ENCODE measurements around the gene MTRF1L. TPM values are rescaled to one million over a fixed set of nuclear protein-coding genes. Genes with fewer than 3 reads are reported as not detected.
"Not testable (repeated sequence)": the region's sequence is repeated elsewhere in the genome, so short reads cannot be mapped to it uniquely, and the experiment has no call there.

Gene MTRF1L
- total RNA-seq, 4 donors from 2014 or later: 17.8 to 24.9 (median 22.5) TPM

DNA sequence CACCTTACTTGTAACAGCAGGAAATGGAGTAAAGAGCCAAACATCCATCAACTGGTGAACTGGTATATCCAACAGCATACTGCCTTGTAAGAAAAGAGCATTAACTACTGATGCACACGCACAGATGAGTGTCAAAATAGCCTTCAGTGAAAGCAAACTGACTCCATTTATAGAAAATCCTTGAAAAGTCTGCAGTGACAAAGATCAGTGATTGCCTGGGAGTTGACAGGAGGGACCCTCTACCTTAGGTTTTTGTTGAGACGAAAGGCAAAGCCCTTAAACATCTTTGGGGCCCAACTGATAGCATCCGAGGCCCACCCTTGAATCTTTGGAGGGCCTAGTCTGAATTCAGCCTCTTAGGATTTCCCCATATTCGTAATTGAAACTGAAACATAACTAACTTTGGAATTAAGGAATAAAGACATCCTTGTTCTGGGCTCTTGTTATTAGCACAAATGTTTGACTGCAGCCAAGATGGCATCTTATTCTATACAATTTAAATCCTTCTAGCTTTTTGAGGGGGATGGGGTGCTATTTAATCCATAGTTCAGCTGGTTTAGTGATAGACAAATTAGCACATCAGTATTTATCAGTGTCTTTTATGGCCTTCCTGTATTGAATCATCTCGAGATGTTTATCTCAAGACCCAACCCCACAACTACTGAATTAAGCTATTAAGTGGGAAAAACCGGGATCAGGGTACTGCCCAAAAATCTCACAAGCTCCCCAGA is 32.7 kb downstream of the MTRF1L start:
- H3K27ac ChIP-seq: no peak overlapping the region
- TF ChIP-seq, protein P1, sequence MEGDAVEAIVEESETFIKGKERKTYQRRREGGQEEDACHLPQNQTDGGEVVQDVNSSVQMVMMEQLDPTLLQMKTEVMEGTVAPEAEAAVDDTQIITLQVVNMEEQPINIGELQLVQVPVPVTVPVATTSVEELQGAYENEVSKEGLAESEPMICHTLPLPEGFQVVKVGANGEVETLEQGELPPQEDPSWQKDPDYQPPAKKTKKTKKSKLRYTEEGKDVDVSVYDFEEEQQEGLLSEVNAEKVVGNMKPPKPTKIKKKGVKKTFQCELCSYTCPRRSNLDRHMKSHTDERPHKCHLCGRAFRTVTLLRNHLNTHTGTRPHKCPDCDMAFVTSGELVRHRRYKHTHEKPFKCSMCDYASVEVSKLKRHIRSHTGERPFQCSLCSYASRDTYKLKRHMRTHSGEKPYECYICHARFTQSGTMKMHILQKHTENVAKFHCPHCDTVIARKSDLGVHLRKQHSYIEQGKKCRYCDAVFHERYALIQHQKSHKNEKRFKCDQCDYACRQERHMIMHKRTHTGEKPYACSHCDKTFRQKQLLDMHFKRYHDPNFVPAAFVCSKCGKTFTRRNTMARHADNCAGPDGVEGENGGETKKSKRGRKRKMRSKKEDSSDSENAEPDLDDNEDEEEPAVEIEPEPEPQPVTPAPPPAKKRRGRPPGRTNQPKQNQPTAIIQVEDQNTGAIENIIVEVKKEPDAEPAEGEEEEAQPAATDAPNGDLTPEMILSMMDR (IDR thresholded peaks at IDR 0.05 in 4 of 5, conservative IDR thresholded peaks at IDR 0.05 in 1 of 5): no peak
- TF ChIP-seq POLR2A (IDR thresholded peaks at IDR 0.05): no peak
- H3K27me3 ChIP-seq: no peaks in the 10 kb centered on the region
- no peak overlapping the region for H3K4me3 ChIP-seq
- DNase-seq (no peak), ATAC-seq (no peak)
- no peaks in the 10 kb centered on the region for H3K9me3 ChIP-seq
- peaks cover 0 to 43% of the 10 kb centered on the region in 2 donors for H3K36me3 ChIP-seq
- H3K4me1 ChIP-seq: no peaks in the 10 kb centered on the region
- intact Hi-C loops (cut with DNase I; ENCODE audit: low total_unique reads): no loop called here
- in situ Hi-C loops (cut with MboI; ENCODE audit: low sequenced_read_pairs in 4 of 4): no loop called here

DNA sequence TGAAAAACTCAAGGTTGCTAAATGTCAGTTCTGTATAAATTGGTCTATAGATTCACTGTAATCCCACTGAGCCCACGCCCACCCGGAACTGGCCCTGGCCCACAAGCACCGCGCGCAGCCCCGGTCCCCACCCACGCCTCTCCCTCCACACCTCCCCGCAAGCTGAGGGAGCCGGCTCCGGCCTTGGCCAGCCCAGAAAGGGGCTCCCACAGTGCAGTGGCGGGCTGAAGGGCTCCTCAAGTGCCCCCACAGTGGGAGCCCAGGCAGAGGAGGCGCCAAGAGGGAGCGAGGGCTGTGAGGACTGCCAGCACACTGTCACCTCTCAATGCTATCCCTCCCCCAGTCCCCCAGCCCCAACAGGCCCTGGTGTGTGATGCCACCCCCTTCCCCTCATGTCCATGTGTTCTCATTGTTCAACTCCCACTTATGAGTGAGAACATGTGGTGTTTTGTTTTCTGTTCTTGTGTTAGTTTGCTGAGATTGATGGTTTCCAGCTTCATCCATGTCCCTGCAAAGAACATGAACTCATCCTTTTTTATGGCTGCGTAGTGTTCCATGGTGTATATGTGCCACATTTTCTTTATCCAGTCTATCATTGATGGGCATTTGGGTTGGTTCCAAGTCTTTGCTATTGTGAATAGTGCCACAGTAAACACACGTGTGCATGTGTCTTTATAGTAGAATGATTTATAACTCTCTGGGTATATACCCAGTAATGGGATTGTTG is 36.2 kb downstream of the MTRF1L start:
- H3K4me1 ChIP-seq; intact Hi-C loops (cut with DNase I; ENCODE audit: low total_unique reads); ATAC-seq; H3K27me3 ChIP-seq; in situ Hi-C loops (cut with MboI; ENCODE audit: low sequenced_read_pairs in 4 of 4); H3K9me3 ChIP-seq; DNase-seq; H3K4me3 ChIP-seq; H3K27ac ChIP-seq: not testable (repeated sequence)
- peaks cover 0 to 10% of the 10 kb centered on the region in 2 donors for H3K36me3 ChIP-seq

DNA sequence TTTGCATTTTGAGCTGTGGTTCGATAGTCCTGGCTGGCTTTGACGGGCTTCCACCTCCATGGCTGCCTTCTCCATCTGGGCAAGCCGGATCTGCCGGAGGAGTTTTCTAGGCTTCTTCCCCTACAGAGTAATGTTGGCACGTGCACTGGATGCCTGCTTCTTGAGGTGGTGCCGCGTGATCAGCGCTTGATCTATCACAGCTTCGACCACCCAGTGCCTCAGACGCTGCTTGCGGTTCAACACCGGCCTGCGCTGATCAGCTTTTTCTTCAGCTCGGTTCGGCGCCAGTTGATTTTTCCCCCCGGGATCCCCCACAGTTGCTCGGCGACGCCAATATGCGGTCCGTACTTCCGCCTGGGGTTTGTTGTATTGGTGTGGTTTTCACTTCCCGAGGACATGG is 43.2 kb downstream of the MTRF1L start:
- H3K4me1 ChIP-seq: no peaks in the 10 kb centered on the region
- no peaks in the 10 kb centered on the region for H3K36me3 ChIP-seq
- no peak overlapping the region for H3K4me3 ChIP-seq
- no peak for DNase-seq
- no peaks in the 10 kb centered on the region for H3K9me3 ChIP-seq
- no peak for ATAC-seq
- in situ Hi-C loops (cut with MboI; ENCODE audit: low sequenced_read_pairs in 4 of 4) (loop anchor here in 2 of 4 donors (5.0 to 10.0 kb wide), 3 partner anchors 58 to 105 kb away; no protein-coding TSS in a partner anchor), intact Hi-C loops (cut with DNase I; ENCODE audit: low total_unique reads) (no loop called here)
- TF ChIP-seq, protein P1 (IDR thresholded peaks at IDR 0.05 in 4 of 5, conservative IDR thresholded peaks at IDR 0.05 in 1 of 5): no peak
- no peak for TF ChIP-seq POLR2A (IDR thresholded peaks at IDR 0.05)
- H3K27ac ChIP-seq: no peak overlapping the region
- H3K27me3 ChIP-seq: no peaks in the 10 kb centered on the region

DNA sequence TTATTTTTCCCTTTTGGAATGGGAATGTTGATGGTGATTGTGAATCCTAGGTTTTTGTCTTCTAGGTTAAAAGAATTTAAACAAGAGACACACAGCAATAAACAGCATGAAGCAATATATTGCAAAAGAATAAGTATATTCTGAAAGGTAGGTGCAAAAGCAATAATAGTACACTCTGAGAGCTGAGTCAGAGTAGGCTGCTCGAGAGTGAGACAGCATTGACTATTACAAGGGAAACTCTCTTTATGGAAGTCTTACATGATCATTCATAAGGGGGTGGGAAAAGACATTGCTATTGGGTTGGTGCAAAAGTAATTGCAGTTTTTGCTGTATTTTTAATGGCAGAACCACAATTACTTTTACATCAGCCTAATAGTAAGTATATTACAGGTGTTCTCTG is 44.7 kb downstream of the MTRF1L start:
- no peaks in the 10 kb centered on the region for H3K27me3 ChIP-seq
- DNase-seq: no peak
- in situ Hi-C loops (cut with MboI; ENCODE audit: low sequenced_read_pairs in 4 of 4) (loop anchor here in 2 of 4 donors (5.0 to 10.0 kb wide), 3 partner anchors 60 to 103 kb away; no protein-coding TSS in a partner anchor), intact Hi-C loops (cut with DNase I; ENCODE audit: low total_unique reads) (no loop called here)
- H3K36me3 ChIP-seq: no peaks in the 10 kb centered on the region
- H3K4me1 ChIP-seq: no peaks in the 10 kb centered on the region
- ATAC-seq: no peak
- TF ChIP-seq, protein P1 (IDR thresholded peaks at IDR 0.05 in 4 of 5, conservative IDR thresholded peaks at IDR 0.05 in 1 of 5): no peak
- no peak for TF ChIP-seq POLR2A (IDR thresholded peaks at IDR 0.05)
- H3K27ac ChIP-seq: no peak overlapping the region
- H3K9me3 ChIP-seq: no peaks in the 10 kb centered on the region
- no peak overlapping the region for H3K4me3 ChIP-seq

DNA sequence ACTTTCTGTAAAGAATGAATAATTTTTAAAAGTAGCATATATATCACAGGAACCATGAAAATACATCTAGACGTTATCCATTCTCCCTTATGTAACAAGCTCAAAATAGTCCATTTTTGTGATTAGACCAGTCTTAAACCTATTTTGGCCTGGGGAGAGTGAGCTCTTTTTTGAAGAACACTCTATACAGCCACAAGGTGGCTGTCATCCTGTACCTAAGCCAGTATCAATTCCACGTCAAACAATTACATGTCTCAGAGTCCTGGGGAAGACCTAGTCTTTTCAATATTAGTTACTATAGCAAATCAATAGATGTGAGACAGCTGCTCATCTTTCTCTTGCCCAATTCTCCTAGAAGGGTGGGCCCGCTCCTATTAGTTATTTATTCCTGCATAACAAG is 48.1 kb downstream of the MTRF1L start:
- Histone ChIP-seq H3K4me1 (no peaks in the 10 kb centered on the region), H3K9me3 (no peaks in the 10 kb centered on the region), H3K27ac (no peak overlapping the region), H3K27me3 (no peaks in the 10 kb centered on the region), H3K4me3 (no peak overlapping the region), H3K36me3 (no peaks in the 10 kb centered on the region)
- ATAC-seq (no peak), DNase-seq (no peak)
- no peak for TF ChIP-seq POLR2A (IDR thresholded peaks at IDR 0.05)
- TF ChIP-seq, protein P1 (IDR thresholded peaks at IDR 0.05 in 4 of 5, conservative IDR thresholded peaks at IDR 0.05 in 1 of 5): no peak
- in situ Hi-C loops (cut with MboI; ENCODE audit: low sequenced_read_pairs in 4 of 4) (loop anchor here in 2 of 4 donors (5.0 to 10.0 kb wide), 2 partner anchors 87 to 100 kb away; no protein-coding TSS in a partner anchor), intact Hi-C loops (cut with DNase I; ENCODE audit: low total_unique reads) (no loop called here)
